GM19035 (cell line): ENCODE data around the gene CRYZL1.

Experiments used
- ATAC-seq: cut with Tn5 transposase; IDR thresholded peaks from one replicate; pipeline ENCODE4 v1.9.1; 2021; ENCODE audit not compliant: unreplicated experiment

The CRYZL1 gene

DNA sequence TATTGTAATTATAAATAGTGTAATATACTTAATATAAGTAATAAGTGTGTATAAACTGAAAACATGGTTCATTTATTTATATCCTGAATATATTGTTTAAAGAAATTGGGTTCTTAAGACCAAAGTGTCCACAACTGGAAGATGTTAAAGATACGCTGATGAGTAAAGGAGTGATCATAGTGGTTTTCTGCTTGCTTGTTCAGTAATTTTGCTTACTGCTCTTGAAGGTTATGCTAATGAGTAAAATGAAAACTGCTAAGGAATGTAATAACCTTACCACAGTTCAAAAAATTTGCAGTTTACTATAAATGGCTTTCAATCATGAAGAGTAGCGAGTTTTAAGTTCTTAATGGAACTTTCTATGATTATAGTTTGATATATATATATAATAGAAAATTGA, 75.0 kb downstream of the CRYZL1 start:
- no peak for ATAC-seq

DNA sequence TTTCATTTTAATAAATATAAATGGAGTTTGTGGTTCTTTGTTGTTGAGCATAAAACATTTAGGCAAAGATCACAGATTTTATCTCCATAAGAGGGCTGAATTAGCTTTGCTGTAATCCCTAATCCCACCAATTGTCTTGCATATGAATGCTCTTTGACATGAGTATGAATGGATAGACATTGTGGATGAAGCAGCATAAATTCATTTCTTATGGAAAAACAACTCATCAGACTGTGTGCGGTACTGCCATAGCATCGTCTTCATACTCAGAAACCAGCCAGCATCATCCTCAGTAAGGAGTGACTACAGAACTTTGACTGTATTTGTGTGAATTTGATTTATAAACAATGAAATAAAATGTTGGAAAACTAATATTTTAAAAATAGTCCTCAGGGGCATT, 79.2 kb downstream of the CRYZL1 start:
- no peak for ATAC-seq

DNA sequence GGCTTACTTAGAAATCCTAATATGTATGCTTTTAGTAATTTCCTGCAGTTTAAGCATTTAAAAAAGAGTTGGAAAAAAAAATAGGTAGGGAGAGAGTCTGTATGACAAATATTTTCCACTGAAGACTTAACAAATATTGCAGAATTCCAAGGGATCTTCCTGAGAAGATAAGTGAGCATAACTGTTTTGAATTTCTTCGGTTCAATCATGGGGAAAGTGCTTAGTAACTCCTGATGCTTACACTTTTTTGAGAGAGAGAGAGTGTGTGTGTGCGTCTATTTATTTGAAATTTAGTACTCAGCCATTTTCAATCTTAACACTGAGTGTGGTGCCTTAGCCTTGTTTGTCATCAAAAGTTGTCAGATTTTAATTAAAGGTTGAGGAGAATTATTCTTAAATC, 80.2 kb downstream of the CRYZL1 start:
- no peak for ATAC-seq

DNA sequence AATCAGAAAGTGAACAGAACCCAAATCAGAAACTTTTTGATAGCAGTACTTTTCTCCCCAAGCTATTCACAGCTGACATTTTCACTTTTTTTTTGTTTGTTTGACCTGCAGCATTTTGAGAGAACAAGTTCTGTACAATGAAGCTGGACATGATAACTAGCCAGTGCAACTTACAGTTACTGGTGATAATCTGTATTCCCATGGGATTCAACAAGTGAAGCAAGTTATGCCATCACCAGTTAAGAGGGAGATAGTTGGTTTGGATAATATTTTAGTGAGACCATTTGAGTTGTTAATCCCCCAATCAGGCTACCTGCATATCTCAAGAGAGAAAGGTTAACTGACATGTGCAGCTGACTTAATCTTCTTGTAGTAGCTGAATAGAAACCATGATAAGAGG, 80.6 kb downstream of the CRYZL1 start:
- no peak for ATAC-seq

DNA sequence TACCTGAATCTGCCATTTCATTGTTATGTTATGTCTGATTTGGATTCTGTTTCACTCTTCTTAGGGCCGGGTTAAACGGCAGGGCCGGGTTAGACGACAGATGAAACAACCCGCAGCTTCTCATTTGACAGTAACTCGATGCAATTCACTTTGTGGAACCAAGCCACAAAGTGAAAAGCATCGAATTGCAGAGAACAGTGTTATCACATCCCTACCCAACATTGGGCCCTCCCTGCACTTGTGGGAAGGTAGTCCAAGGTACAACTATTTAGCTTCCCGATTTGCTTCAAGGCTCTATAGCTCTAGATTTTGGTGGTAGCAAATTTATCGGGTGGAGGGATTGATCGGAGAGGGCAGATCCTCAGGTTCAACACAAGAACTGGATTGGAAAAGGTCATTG, 81.7 kb downstream of the CRYZL1 start:
- no peak for ATAC-seq

DNA sequence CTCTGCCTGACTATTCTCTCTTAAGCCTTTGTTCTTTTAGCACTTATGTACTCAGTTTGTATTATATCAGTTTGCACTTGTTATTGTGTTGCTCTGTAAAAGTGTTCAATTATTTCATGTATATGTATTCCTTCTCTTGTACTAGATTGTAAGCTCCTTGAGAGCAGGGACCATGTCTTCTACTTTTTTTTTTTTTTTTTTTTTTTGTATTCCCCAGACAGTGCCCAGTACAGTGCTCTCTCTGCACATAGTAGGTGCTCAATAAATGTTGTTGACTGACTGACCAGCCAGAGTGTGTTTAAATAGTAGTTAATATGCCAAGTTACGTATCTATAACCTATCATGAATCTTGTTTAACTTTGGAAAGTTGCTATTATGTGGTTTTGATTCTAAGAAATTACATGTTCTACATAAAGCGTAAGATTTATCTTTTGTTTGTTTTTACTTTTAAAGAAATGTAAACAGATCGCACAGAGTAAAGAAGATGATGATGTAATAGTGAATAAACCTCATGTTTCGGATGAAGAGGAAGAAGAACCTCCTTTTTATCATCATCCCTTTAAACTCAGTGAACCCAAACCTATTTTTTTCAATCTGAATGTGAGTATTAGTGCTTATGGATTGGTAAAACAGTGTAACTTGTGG, 82.6 kb downstream of the CRYZL1 start:
- no peak for ATAC-seq

DNA sequence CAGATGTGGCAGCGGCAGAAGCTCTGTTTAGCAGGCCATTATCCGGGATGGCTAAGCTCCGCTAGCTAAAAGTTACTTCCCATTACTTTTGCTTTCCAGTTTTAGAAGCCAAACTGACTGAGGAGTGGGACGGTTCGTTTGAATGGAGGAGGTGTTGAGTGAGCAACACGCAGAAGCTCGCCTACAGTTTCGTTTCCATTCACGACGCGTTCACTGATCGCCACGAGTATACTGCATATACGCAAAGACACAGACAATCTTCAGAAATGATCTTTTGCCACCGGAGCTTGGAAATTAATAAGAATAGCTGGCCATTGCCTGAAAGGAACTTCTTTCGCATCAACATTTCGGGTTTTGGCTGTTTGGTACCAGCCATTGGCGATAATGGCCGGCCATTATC, 84.1 kb downstream of the CRYZL1 start:
- ATAC-seq, result no peak

DNA sequence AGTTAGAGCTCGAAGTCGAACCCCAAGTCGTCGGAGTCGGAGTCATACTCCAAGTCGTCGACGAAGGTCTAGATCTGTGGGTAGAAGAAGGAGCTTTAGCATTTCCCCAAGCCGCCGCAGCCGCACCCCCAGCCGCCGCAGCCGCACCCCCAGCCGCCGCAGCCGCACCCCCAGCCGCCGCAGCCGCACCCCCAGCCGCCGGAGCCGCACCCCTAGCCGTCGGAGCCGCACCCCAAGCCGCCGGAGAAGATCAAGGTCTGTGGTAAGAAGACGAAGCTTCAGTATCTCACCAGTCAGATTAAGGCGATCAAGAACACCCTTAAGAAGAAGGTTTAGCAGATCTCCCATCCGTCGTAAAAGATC, 86.6 kb downstream of the CRYZL1 start:
- no peak for ATAC-seq

DNA sequence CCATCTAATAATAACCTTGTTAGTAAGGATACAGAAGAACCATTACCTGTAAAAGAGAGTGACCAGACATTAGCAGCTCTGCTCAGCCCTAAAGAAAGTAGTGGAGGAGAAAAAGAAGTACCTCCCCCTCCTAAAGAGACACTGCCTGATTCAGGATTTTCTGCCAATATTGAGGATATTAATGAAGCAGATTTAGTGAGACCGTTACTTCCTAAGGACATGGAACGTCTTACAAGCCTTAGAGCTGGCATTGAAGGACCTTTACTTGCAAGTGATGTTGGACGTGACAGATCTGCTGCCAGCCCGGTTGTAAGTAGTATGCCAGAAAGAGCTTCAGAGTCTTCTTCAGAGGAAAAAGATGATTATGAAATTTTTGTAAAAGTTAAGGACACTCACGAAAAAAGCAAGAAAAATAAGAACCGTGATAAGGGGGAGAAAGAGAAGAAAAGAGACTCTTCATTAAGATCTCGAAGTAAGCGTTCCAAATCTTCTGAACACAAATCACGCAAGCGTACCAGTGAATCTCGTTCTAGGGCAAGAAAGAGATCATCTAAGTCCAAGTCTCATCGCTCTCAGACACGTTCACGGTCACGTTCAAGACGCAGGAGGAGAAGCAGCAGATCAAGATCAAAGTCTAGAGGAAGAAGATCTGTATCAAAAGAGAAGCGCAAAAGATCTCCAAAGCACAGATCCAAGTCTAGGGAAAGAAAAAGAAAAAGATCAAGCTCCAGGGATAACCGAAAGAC, 87.1 kb downstream of the CRYZL1 start:
- ATAC-seq, result no peak

DNA sequence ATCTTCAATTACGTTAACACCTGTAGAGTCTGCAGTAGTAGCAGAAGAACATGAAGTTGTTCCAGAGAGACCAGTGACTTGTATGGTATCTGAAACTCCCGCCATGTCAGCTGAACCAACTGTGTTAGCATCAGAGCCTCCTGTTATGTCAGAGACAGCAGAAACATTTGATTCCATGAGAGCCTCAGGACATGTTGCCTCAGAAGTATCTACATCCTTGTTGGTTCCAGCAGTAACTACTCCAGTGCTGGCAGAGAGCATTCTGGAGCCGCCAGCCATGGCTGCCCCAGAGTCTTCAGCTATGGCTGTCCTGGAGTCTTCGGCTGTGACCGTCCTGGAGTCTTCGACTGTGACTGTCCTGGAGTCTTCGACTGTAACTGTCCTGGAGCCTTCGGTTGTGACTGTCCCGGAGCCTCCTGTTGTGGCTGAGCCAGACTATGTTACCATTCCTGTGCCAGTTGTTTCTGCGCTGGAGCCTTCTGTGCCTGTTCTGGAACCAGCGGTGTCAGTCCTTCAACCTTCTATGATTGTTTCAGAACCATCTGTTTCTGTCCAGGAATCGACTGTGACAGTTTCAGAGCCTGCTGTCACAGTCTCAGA, 88.4 kb downstream of the CRYZL1 start:
- no peak for ATAC-seq

DNA sequence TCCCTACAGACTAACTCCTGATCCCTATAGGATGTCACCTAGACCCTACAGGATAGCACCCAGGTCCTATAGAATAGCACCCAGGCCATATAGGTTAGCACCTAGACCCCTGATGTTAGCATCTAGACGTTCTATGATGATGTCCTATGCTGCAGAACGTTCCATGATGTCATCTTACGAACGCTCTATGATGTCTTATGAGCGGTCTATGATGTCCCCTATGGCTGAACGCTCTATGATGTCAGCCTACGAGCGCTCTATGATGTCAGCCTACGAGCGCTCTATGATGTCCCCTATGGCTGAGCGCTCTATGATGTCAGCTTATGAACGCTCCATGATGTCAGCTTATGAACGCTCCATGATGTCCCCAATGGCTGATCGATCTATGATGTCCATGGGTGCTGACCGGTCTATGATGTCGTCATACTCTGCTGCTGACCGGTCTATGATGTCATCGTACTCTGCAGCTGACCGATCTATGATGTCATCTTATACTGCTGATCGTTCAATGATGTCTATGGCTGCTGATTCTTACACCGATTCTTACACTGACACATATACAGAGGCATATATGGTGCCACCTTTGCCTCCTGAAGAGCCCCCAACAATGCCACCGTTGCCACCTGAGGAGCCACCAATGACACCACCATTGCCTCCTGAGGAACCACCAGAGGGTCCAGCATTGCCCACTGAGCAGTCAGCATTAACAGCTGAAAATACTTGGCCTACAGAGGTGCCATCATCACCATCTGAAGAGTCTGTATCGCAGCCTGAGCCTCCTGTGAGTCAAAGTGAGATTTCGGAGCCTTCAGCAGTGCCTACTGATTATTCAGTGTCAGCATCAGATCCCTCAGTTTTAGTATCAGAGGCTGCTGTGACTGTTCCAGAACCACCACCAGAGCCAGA, 89.2 kb downstream of the CRYZL1 start:
- ATAC-seq, result no peak

DNA sequence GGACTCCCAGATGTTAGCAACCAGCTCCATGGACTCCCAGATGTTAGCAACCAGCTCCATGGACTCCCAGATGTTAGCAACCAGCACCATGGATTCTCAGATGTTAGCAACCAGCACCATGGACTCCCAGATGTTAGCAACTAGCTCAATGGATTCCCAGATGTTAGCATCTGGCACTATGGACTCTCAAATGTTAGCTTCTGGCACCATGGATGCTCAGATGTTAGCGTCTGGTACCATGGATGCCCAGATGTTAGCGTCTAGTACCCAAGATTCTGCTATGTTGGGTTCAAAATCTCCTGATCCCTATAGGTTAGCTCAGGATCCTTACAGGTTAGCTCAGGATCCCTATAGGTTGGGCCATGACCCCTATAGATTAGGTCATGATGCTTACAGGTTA, 89.9 kb downstream of the CRYZL1 start:
- ATAC-seq, result no peak

DNA sequence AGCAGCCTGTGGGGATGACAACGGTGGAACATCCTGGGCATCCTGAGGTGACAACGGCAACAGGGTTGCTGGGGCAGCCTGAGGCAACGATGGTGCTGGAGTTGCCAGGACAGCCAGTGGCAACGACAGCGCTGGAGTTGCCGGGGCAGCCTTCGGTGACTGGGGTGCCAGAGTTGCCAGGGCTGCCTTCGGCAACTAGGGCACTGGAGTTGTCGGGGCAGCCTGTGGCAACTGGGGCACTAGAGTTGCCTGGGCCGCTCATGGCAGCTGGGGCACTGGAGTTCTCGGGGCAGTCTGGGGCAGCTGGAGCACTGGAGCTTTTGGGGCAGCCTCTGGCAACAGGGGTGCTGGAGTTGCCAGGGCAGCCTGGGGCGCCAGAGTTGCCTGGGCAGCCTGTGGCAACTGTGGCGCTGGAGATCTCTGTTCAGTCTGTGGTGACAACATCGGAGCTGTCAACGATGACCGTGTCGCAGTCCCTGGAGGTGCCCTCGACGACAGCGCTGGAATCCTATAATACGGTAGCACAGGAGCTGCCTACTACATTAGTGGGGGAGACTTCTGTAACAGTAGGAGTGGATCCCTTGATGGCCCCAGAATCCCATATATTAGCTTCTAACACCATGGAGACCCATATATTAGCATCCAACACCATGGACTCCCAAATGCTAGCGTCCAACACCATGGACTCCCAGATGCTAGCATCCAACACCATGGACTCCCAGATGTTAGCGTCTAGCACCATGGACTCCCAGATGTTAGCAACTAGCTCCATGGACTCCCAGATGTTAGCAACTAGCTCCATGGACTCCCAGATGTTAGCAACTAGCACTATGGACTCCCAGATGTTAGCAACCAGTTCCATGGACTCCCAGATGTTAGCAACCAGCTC, 90.5 kb downstream of the CRYZL1 start:
- ATAC-seq, result no peak

DNA sequence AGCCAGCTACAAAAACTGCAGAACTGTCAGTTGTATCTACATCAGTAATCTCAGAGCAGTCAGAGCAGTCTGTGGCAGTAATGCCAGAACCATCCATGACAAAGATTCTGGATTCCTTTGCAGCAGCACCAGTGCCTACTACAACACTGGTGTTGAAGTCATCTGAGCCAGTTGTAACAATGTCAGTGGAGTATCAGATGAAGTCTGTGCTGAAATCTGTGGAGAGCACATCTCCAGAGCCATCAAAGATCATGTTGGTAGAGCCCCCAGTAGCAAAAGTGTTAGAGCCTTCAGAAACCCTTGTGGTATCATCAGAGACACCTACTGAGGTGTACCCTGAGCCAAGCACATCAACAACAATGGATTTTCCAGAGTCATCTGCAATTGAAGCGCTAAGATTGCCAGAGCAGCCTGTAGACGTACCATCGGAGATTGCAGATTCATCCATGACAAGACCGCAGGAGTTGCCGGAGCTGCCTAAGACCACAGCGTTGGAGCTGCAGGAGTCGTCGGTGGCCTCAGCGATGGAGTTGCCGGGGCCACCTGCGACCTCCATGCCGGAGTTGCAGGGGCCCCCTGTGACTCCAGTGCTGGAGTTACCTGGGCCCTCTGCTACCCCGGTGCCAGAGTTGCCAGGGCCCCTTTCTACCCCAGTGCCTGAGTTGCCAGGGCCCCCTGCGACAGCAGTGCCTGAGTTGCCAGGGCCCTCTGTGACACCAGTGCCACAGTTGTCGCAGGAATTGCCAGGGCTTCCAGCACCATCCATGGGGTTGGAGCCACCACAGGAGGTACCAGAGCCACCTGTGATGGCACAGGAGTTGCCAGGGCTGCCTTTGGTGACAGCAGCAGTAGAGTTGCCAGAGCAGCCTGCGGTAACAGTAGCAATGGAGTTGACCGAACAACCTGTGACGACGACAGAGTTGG, 91.4 kb downstream of the CRYZL1 start:
- ATAC-seq, result no peak

DNA sequence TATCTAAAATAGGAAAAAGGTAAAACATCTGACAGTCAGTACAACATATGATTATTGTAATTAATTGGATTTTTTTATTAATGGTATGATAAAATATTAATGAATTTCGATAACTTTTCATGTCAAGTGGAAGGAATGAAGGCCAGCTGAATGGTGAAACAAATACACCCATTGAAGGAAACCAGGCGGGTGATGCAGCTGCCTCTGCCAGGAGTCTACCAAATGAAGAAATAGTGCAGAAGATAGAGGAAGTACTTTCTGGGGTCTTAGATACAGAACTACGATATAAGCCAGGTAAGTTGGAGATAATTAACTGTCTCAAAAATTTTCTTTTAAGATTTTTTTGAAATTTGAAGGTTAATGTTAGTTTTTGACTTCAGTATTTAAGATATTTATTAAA, 95.5 kb downstream of the CRYZL1 start:
- ATAC-seq, result no peak

DNA sequence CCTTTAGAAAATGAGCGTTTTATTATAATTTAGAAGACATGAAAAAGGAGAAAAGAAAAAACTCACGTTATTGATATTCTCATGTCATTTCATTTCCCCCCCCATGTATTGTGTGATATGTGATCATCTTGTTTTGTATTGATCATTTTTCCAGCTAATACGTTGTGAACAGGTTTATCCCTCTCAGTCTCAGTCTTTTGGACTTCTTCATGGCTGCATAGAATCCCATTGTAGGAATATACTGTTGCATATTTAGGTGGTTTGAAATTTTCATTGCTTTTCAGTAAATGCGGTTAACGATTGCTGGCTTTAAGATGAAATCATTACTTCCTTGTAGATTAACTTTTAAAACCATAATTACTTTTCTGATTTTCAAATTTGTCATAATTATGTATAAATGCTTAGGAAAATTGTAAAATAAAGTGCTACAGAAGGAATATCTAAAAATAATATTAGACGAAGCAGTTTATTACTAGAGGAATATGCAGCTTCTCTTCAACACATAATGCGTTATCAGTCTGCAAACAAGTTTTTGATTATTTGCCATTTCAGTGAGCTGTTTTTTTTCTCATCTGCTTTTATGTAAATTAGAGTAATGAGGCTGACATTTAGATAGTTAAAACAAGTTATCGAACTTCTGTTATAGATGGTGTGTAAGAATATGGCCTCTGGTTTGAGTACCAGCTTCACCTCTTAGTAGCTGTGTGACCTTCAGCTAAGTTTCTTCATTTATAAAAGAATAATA, 96.9 kb downstream of the CRYZL1 start:
- ATAC-seq, result no peak

DNA sequence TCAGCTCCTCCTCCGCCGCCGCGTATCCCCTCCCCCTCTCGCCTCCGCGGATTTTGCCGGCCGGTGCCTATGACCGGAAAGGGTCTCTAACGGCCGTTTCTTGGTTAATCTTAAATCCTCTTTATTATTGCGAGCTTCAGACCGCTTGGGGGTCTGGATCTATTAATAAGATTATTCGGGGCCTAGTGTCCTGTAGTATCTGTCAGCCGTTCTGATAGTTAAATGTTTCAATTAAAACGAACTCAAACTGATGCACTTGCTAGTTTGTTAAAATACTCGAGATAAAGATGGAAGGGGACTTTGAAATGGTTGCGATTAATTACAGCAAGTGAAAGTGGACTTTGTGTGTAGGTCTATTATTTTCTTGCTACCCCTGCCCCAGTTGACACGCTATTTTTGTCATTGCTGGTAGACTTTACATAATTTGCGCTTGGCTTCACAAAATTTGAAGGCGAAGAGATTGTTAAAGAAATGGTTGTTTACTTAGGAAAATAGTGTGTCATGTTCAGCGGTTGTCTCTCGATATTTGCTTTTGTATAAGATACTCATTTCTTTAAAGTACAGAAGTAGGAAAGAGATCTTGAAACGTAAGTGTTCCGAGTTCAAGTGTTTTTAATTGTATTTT, 97.9 kb downstream of the CRYZL1 start:
- ATAC-seq, result no peak
